Erythroblast (primary cell): ENCODE measurements around the gene ZNF496.

ENCODE experiments used
- GATA1 ChIP-seq: IDR thresholded peaks from 2 replicates; pipeline ENCODE4 v1.6.1; 2011; ENCODE audit warnings: low read depth, mild to moderate bottlenecking, control low read depth, low read length, moderate library complexity
- POLR2A ChIP-seq: IDR thresholded peaks from 2 replicates; pipeline ENCODE4 v1.6.1; 2011; ENCODE audit warnings: mild to moderate bottlenecking, low read length

- TF ChIP-seq POLR2A: no peak
- no peak for TF ChIP-seq GATA1
These were observed 9.2 kb downstream of the ZNF496 start for GRCh38 chr1:247322442-247322841.
